NT2/D1 (cell line): Measurements from ENCODE around the gene ASIC2.
"Not testable (repeated sequence)": the region's sequence is repeated elsewhere in the genome, so short reads cannot be mapped to it uniquely, and the experiment has no call there.

Experiments
- DNase-seq: peaks from one replicate; pipeline ENCODE4 v3.0.0-alpha.2; 2011; ENCODE audit warnings: low read depth, low spot score
- H3K27me3 ChIP-seq: 2 replicates; pipeline ENCODE4 v1.6.0; 2011; ENCODE audit warnings: mild to moderate bottlenecking; ENCODE audit not compliant: insufficient read length, insufficient read depth
- H3K36me3 ChIP-seq: 2 replicates; pipeline ENCODE4 v1.6.1; 2011; ENCODE audit warnings: mild to moderate bottlenecking, low read length, mixed read lengths; ENCODE audit not compliant: insufficient read depth, insufficient read length
- H3K4me1 ChIP-seq: 2 replicates; pipeline ENCODE4 v1.5.1; 2011; ENCODE audit not compliant: insufficient read depth, insufficient read length
- H3K4me3 ChIP-seq: 2 replicates; pipeline ENCODE4 v1.5.1; 2011; ENCODE audit warnings: low read depth; ENCODE audit not compliant: insufficient read length
- H3K9ac ChIP-seq: 2 replicates; pipeline ENCODE4 v1.6.0; 2011; ENCODE audit warnings: low read depth; ENCODE audit not compliant: insufficient read length
- H3K9me3 ChIP-seq: 2 replicates; pipeline ENCODE4 v1.5.1; 2011; ENCODE audit warnings: mild to moderate bottlenecking, low read length; ENCODE audit not compliant: insufficient read depth
- SUZ12 ChIP-seq: IDR thresholded peaks from 2 replicates; pipeline ENCODE4 v1.6.1; 2011; ENCODE audit not compliant: insufficient read length, insufficient read depth; ENCODE audit errors: extremely low read depth
- YY1 ChIP-seq: IDR thresholded peaks from 2 replicates; pipeline ENCODE4 v1.6.1; 2011; ENCODE audit not compliant: insufficient read length, insufficient read depth
- ZNF274 ChIP-seq: IDR thresholded peaks from 2 replicates; pipeline ENCODE4 v1.6.1; 2011; ENCODE audit warnings: mild to moderate bottlenecking, low read depth, low read length

Gene ASIC2

GRCh38 chr17:32988481-32989101 lies 304.5 kb downstream of the ASIC2 start:
- no peak overlapping the region for H3K9ac ChIP-seq
- H3K27me3 ChIP-seq = no peaks in the 10 kb centered on the region
- no peak for DNase-seq
- TF ChIP-seq ZNF274 (no peak), YY1 (no peak), SUZ12 (no peak)
- H3K36me3 ChIP-seq = no peaks in the 10 kb centered on the region
- H3K4me3 ChIP-seq = no peak overlapping the region
- peaks cover 4% of the 10 kb centered on the region; the same call in 1 of the 2 replicates for H3K9me3 ChIP-seq
- H3K4me1 ChIP-seq = no peaks in the 10 kb centered on the region

- not testable (repeated sequence) for H3K36me3 ChIP-seq, DNase-seq, H3K27me3 ChIP-seq, H3K4me1 ChIP-seq, H3K9ac ChIP-seq, H3K9me3 ChIP-seq, H3K4me3 ChIP-seq
Observed at GRCh38 chr17:32987868-32988267, 305.2 kb downstream of the ASIC2 start.

- not testable (repeated sequence) for H3K4me1 ChIP-seq, H3K36me3 ChIP-seq, H3K9ac ChIP-seq, H3K27me3 ChIP-seq, H3K9me3 ChIP-seq, H3K4me3 ChIP-seq, DNase-seq
Observed at GRCh38 chr17:32987453-32987805, 305.7 kb downstream of the ASIC2 start.

GRCh38 chr17:32985050-32985756 lies 307.9 kb downstream of the ASIC2 start:
- TF ChIP-seq YY1 (no peak), ZNF274 (no peak), SUZ12 (no peak)
- Histone ChIP-seq H3K4me1 (no peaks in the 10 kb centered on the region), H3K9ac (no peak overlapping the region), H3K4me3 (no peak overlapping the region), H3K36me3 (no peaks in the 10 kb centered on the region), H3K27me3 (no peaks in the 10 kb centered on the region), H3K9me3 (peaks cover 12% of the 10 kb centered on the region; the same call in 1 of the 2 replicates)
- no peak for DNase-seq

- not testable (repeated sequence) for H3K9me3 ChIP-seq, DNase-seq
Observed at GRCh38 chr17:32981611-32982010, 311.5 kb downstream of the ASIC2 start.

GRCh38 chr17:32980230-32980629 lies 312.9 kb downstream of the ASIC2 start:
- no peaks in the 10 kb centered on the region for H3K36me3 ChIP-seq
- H3K4me1 ChIP-seq = no peaks in the 10 kb centered on the region
- no peak overlapping the region for H3K9ac ChIP-seq
- TF ChIP-seq YY1 (no peak), ZNF274 (no peak), SUZ12 (no peak)
- peaks cover 8% of the 10 kb centered on the region; the same call in 1 of the 2 replicates for H3K9me3 ChIP-seq
- no peaks in the 10 kb centered on the region for H3K27me3 ChIP-seq
- no peak overlapping the region for H3K4me3 ChIP-seq
- no peak for DNase-seq

More at GRCh38 chr17:32981611-32982010, 311.5 kb downstream of the ASIC2 start:
- not testable (repeated sequence) for H3K4me3 ChIP-seq, H3K27me3 ChIP-seq, H3K4me1 ChIP-seq, H3K36me3 ChIP-seq, H3K9ac ChIP-seq

- DNase-seq = no peak
- H3K4me3 ChIP-seq = no peak overlapping the region
- H3K27me3 ChIP-seq = no peaks in the 10 kb centered on the region
- H3K36me3 ChIP-seq = no peaks in the 10 kb centered on the region
- peaks cover 7% of the 10 kb centered on the region; the same call in 1 of the 2 replicates for H3K9me3 ChIP-seq
- no peak overlapping the region for H3K9ac ChIP-seq
- no peaks in the 10 kb centered on the region for H3K4me1 ChIP-seq
- TF ChIP-seq ZNF274 (no peak), SUZ12 (no peak), YY1 (no peak)
Observed at GRCh38 chr17:32976605-32977004, 316.5 kb downstream of the ASIC2 start.

GRCh38 chr17:32976131-32976530 lies 317.0 kb downstream of the ASIC2 start:
- Histone ChIP-seq H3K27me3 (no peaks in the 10 kb centered on the region), H3K9me3 (peaks cover 2% of the 10 kb centered on the region; the same call in 1 of the 2 replicates), H3K4me1 (no peaks in the 10 kb centered on the region), H3K36me3 (no peaks in the 10 kb centered on the region), H3K4me3 (no peak overlapping the region), H3K9ac (no peak overlapping the region)
- no peak for DNase-seq
- no peak for TF ChIP-seq SUZ12
- no peak for TF ChIP-seq ZNF274
- TF ChIP-seq YY1 = no peak
